HL-60 (cell line): Measurements from ENCODE around the gene FREM1.

Source experiments
- POLR2AphosphoS5 ChIP-seq: IDR thresholded peaks from 2 replicates; pipeline ENCODE4 v1.6.1; 2012; ENCODE audit warnings: low read depth
- TF ChIP-seq, protein P1 (sequence below): IDR thresholded peaks from one replicate; pipeline ENCODE4 v1.5.1; 2011; ENCODE audit warnings: low read length, control low read depth, inconsistent platforms; ENCODE audit not compliant: insufficient read depth

DNA sequence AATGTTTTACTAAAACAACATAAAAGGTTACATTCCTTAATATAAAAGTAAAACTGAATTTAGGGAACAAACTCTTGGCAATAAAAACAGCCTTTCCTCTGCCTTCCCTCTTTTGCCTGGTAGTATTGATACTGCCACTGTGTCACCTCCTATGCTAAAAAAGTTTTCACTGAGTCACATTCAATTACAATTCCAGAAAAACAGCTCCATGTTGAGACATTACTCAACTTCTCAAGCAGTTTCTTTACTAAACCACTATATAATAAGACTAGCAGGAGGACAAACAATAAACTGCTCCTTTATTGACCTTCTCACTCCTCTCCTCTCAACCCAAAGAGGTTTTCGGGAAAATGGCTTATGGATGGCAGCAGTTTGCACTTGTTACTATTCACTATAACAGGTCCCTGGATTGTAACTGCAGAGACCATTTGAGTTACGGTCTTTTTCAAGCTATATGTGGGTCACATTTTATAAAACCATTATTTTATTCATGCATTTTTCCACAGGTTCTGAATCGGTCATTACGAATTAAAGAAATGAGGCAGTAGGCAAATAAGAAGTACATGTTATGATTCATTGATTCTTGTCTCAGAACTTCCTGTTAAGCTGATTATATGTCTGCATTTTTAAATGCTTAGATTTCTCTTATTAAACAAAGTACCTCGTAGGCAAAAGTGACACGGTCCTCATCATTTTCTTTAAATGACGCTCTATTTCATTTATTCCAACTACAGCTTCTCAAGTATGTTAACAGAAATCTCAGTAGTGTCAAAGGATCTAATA lies 219.1 kb downstream of the FREM1 start:
- TF ChIP-seq, protein P1, sequence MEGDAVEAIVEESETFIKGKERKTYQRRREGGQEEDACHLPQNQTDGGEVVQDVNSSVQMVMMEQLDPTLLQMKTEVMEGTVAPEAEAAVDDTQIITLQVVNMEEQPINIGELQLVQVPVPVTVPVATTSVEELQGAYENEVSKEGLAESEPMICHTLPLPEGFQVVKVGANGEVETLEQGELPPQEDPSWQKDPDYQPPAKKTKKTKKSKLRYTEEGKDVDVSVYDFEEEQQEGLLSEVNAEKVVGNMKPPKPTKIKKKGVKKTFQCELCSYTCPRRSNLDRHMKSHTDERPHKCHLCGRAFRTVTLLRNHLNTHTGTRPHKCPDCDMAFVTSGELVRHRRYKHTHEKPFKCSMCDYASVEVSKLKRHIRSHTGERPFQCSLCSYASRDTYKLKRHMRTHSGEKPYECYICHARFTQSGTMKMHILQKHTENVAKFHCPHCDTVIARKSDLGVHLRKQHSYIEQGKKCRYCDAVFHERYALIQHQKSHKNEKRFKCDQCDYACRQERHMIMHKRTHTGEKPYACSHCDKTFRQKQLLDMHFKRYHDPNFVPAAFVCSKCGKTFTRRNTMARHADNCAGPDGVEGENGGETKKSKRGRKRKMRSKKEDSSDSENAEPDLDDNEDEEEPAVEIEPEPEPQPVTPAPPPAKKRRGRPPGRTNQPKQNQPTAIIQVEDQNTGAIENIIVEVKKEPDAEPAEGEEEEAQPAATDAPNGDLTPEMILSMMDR: no peak
- TF ChIP-seq POLR2AphosphoS5: no peak
